ENCODE data around the gene PHLDA3. TPM values are rescaled to one million over a fixed set of nuclear protein-coding genes. Genes with fewer than 3 reads are reported as not detected.

The PHLDA3 gene
- total and polyA plus RNA-seq, 2 donors (not counting 1 experiment from before 2014, with no cell fraction given) = 26.5 to 141 TPM

DNA sequence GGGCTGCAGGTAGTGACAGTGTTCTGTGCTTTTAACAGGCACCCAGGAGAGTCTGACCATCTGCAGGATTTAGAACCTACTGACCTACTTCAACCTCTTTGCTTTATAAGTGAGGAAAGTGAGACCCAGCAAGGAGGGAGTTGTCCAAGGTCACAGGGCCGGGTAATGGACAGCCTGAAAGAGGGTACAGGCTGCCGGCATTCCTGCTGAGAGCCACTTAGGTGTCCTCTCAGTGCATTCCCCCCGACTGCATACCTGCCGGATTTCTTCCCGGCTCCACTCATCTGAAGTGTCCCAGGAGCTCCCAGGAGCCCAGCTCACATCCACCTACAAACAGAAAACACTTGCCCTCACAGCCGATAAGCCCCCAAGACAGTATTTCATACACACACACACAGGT is 13.9 kb downstream of the PHLDA3 start:
- no peak overlapping the region for H3K4me3 ChIP-seq (replicated peaks in 1 of 4; ENCODE audit: control extremely low read depth in 1 of 4, insufficient read depth in 1 of 4, low read depth in 3 of 4, low read length in 4 of 4)
- no peak overlapping the region for H2AFZ ChIP-seq (ENCODE audit: low read length)
- no peaks in the 10 kb centered on the region for H3K27me3 ChIP-seq (ENCODE audit: control insufficient read depth, insufficient read depth, low read length)
- H3K4me2 ChIP-seq (ENCODE audit: extremely low read depth, insufficient read depth, low read length) = no peak overlapping the region
- DNase-seq (ENCODE audit: low read depth in 2 of 2) = no peak
- no peaks in the 10 kb centered on the region for H3K79me2 ChIP-seq (ENCODE audit: control insufficient read depth, insufficient read depth, low read length)
- H3K27ac ChIP-seq (ENCODE audit: insufficient read depth, low read length) = no peak overlapping the region
- no peaks in the 10 kb centered on the region for H3K9me3 ChIP-seq (ENCODE audit: control insufficient read depth, insufficient read depth, low read depth, low read length)
- no peaks in the 10 kb centered on the region for H4K20me1 ChIP-seq (ENCODE audit: control insufficient read depth, extremely low read depth, insufficient read depth, low read length)
- TF ChIP-seq EZH2 (IDR thresholded peaks at IDR 0.05; ENCODE audit: low read length, missing control alignments) = no peak
- TF ChIP-seq, protein P1, sequence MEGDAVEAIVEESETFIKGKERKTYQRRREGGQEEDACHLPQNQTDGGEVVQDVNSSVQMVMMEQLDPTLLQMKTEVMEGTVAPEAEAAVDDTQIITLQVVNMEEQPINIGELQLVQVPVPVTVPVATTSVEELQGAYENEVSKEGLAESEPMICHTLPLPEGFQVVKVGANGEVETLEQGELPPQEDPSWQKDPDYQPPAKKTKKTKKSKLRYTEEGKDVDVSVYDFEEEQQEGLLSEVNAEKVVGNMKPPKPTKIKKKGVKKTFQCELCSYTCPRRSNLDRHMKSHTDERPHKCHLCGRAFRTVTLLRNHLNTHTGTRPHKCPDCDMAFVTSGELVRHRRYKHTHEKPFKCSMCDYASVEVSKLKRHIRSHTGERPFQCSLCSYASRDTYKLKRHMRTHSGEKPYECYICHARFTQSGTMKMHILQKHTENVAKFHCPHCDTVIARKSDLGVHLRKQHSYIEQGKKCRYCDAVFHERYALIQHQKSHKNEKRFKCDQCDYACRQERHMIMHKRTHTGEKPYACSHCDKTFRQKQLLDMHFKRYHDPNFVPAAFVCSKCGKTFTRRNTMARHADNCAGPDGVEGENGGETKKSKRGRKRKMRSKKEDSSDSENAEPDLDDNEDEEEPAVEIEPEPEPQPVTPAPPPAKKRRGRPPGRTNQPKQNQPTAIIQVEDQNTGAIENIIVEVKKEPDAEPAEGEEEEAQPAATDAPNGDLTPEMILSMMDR (conservative IDR thresholded peaks at IDR 0.05 in 1 of 2, IDR thresholded peaks at IDR 0.05 in 1 of 2; ENCODE audit: low read depth in 1 of 2, low read length in 2 of 2) = no peak
- H3K4me1 ChIP-seq (ENCODE audit: control insufficient read depth, extremely low read depth, insufficient read depth, low read length) = peaks cover 24% of the 10 kb centered on the region
- H3K36me3 ChIP-seq (ENCODE audit: control insufficient read depth, insufficient read depth, low read length) = no peaks in the 10 kb centered on the region
- no peak overlapping the region for H3K9ac ChIP-seq (ENCODE audit: insufficient read depth, low read length)

GRCh38 chr1:201454608-201455007 is 14.4 kb downstream of the PHLDA3 start:
- no peaks in the 10 kb centered on the region for H3K79me2 ChIP-seq (ENCODE audit: control insufficient read depth, insufficient read depth, low read length)
- no peaks in the 10 kb centered on the region for H3K9me3 ChIP-seq (ENCODE audit: control insufficient read depth, insufficient read depth, low read depth, low read length)
- peaks cover 24% of the 10 kb centered on the region for H3K4me1 ChIP-seq (ENCODE audit: control insufficient read depth, extremely low read depth, insufficient read depth, low read length)
- no peak for TF ChIP-seq EZH2 (IDR thresholded peaks at IDR 0.05; ENCODE audit: low read length, missing control alignments)
- TF ChIP-seq, protein P1 (conservative IDR thresholded peaks at IDR 0.05 in 1 of 2, IDR thresholded peaks at IDR 0.05 in 1 of 2; ENCODE audit: low read depth in 1 of 2, low read length in 2 of 2) = no peak
- H3K4me2 ChIP-seq (ENCODE audit: extremely low read depth, insufficient read depth, low read length) = no peak overlapping the region
- H3K36me3 ChIP-seq (ENCODE audit: control insufficient read depth, insufficient read depth, low read length) = no peaks in the 10 kb centered on the region
- no peaks in the 10 kb centered on the region for H3K27me3 ChIP-seq (ENCODE audit: control insufficient read depth, insufficient read depth, low read length)
- no peak for DNase-seq (ENCODE audit: low read depth in 2 of 2)
- H3K4me3 ChIP-seq (replicated peaks in 1 of 4; ENCODE audit: control extremely low read depth in 1 of 4, insufficient read depth in 1 of 4, low read depth in 3 of 4, low read length in 4 of 4) = no peak overlapping the region
- no peaks in the 10 kb centered on the region for H4K20me1 ChIP-seq (ENCODE audit: control insufficient read depth, extremely low read depth, insufficient read depth, low read length)
- H3K9ac ChIP-seq (ENCODE audit: insufficient read depth, low read length) = no peak overlapping the region
- no peak overlapping the region for H2AFZ ChIP-seq (ENCODE audit: low read length)
- H3K27ac ChIP-seq (ENCODE audit: insufficient read depth, low read length) = no peak overlapping the region

- H4K20me1 ChIP-seq (ENCODE audit: control insufficient read depth, extremely low read depth, insufficient read depth, low read length) = no peaks in the 10 kb centered on the region
- H3K9ac ChIP-seq (ENCODE audit: insufficient read depth, low read length) = no peak overlapping the region
- no peak overlapping the region for H3K27ac ChIP-seq (ENCODE audit: insufficient read depth, low read length)
- H3K4me1 ChIP-seq (ENCODE audit: control insufficient read depth, extremely low read depth, insufficient read depth, low read length) = peaks cover 24% of the 10 kb centered on the region
- H3K79me2 ChIP-seq (ENCODE audit: control insufficient read depth, insufficient read depth, low read length) = no peaks in the 10 kb centered on the region
- H3K9me3 ChIP-seq (ENCODE audit: control insufficient read depth, insufficient read depth, low read depth, low read length) = no peaks in the 10 kb centered on the region
- no peaks in the 10 kb centered on the region for H3K27me3 ChIP-seq (ENCODE audit: control insufficient read depth, insufficient read depth, low read length)
- H3K4me2 ChIP-seq (ENCODE audit: extremely low read depth, insufficient read depth, low read length) = no peak overlapping the region
- no peak overlapping the region for H2AFZ ChIP-seq (ENCODE audit: low read length)
- H3K4me3 ChIP-seq (replicated peaks in 1 of 4; ENCODE audit: control extremely low read depth in 1 of 4, insufficient read depth in 1 of 4, low read depth in 3 of 4, low read length in 4 of 4) = no peak overlapping the region
- peak in 1 of 2 donors; percentile 24 for DNase-seq (ENCODE audit: low read depth in 2 of 2)
- no peak for TF ChIP-seq EZH2 (IDR thresholded peaks at IDR 0.05; ENCODE audit: low read length, missing control alignments)
- TF ChIP-seq, protein P1 (conservative IDR thresholded peaks at IDR 0.05 in 1 of 2, IDR thresholded peaks at IDR 0.05 in 1 of 2; ENCODE audit: low read depth in 1 of 2, low read length in 2 of 2) = no peak
- H3K36me3 ChIP-seq (ENCODE audit: control insufficient read depth, insufficient read depth, low read length) = no peaks in the 10 kb centered on the region
Observed at GRCh38 chr1:201452866-201453265, 16.1 kb downstream of the PHLDA3 start.

All from fibroblast of lung (primary cell).